Prostate gland (tissue), 2 donors: ENCODE data around the gene FCHSD2.

Experiments
- POLR2A ChIP-seq: fragments of 450-650 bp; IDR thresholded peaks from one replicate; pipeline ENCODE4 v1.6.1; 2016; ENCODE audit warnings: antibody characterized with exemption, mild to moderate bottlenecking
- POLR2AphosphoS5 ChIP-seq: sonication (generic); formaldehyde crosslinking; IDR thresholded peaks from one replicate; pipeline ENCODE4 v1.6.1; 2017; ENCODE audit warnings: antibody characterized with exemption
- TF ChIP-seq, protein P1 (sequence below), 4 experiments: fragments of 200-600 bp in 2 of 4; fragments of 450-650 bp in 2 of 4; sonication (generic) in 2 of 4; IDR thresholded peaks; 1 replicate in 3 of 4; 2 replicates in 1 of 4; pipeline ENCODE4 v1.5.1; 2016 to 2019; ENCODE audit warnings: antibody characterized with exemption in 4 of 4, mild to moderate bottlenecking in 2 of 4, moderate library complexity in 2 of 4

DNA sequence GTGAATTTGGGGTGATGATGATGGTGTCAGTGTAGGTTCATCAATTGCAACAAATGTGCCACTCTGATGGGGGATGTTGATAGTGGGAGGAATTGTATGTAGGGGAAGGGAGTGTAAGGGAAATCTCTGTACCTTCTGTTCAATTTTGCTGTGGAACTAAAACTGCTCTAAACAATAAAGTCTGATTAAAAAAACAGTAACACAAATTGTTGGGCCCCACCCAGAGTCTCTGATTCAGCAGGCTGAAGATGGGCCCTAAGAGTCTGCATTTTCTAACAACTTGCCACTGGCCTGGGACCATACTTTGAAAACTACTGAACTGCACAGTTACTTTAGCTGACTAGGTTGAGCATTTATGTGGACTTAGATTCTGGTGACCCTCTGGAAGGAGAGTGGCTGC, 214.7 kb downstream of the FCHSD2 start:
- TF ChIP-seq, protein P1, sequence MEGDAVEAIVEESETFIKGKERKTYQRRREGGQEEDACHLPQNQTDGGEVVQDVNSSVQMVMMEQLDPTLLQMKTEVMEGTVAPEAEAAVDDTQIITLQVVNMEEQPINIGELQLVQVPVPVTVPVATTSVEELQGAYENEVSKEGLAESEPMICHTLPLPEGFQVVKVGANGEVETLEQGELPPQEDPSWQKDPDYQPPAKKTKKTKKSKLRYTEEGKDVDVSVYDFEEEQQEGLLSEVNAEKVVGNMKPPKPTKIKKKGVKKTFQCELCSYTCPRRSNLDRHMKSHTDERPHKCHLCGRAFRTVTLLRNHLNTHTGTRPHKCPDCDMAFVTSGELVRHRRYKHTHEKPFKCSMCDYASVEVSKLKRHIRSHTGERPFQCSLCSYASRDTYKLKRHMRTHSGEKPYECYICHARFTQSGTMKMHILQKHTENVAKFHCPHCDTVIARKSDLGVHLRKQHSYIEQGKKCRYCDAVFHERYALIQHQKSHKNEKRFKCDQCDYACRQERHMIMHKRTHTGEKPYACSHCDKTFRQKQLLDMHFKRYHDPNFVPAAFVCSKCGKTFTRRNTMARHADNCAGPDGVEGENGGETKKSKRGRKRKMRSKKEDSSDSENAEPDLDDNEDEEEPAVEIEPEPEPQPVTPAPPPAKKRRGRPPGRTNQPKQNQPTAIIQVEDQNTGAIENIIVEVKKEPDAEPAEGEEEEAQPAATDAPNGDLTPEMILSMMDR (IDR thresholded peaks at IDR 0.05): no peak
- TF ChIP-seq POLR2A (no peak), POLR2AphosphoS5 (no peak)
